IMR-90 (cell line): ENCODE data around the gene RASGEF1C. TPM values are rescaled to one million over a fixed set of nuclear protein-coding genes. Genes with fewer than 3 reads are reported as not detected.
A peak's percentile ranks its signal among the peaks of the same experiment; 100 is the strongest.

ENCODE experiments used
- ATAC-seq: fragments of 200-7000 bp; cut with Tn5 transposase; 2 replicates; pipeline ENCODE4 v1.9.1; 2020; ENCODE audit warnings: low read depth, mild to moderate bottlenecking, moderate library complexity
- BruUV-seq: library from RNA; stranded (reverse); fragments of 400-500 nt; replicated peaks from 2 replicates; lab custom pipeline; 2021; lab: Mats Ljungman, UMichigan
- CTCF ChIA-PET: fragments of 300-600 bp; formaldehyde crosslinking; extraction: SDS; loops from one replicate; lab custom pipeline; 2021; ENCODE audit warnings: antibody characterized with exemption; lab: Yijun Ruan, JAX
- POLR2A ChIA-PET: fragments of 300-600 bp; sonication (Branson Sonifier 250); formaldehyde crosslinking; loops from one replicate; lab custom pipeline; 2022; ENCODE audit warnings: antibody characterized with exemption; ENCODE audit not compliant: unreplicated experiment; lab: Charles Lee
- DNase-seq: peaks from one replicate; pipeline ENCODE4 v3.0.0; 2013
- H2AFZ ChIP-seq: replicated peaks from 2 replicates; pipeline ENCODE3; 2013; ENCODE audit warnings: low read length, mild to moderate bottlenecking; ENCODE audit not compliant: poor library complexity
- H2AK5ac ChIP-seq: 2 replicates; pipeline ENCODE4 v1.6.1; 2013; ENCODE audit warnings: low read depth, low read length, inconsistent platforms
- H2AK9ac ChIP-seq: replicated peaks from 2 replicates; pipeline ENCODE3; 2013; ENCODE audit warnings: mild to moderate bottlenecking, low read depth, low read length, moderate library complexity; ENCODE audit not compliant: poor library complexity
- H2BK120ac ChIP-seq: 2 replicates; pipeline ENCODE4 v1.6.1; 2013; ENCODE audit warnings: low read depth, low read length, inconsistent platforms
- H2BK15ac ChIP-seq: 3 replicates; pipeline ENCODE4 v1.6.1; 2013; ENCODE audit warnings: low read depth, low read length, inconsistent platforms
- H2BK20ac ChIP-seq: 2 replicates; pipeline ENCODE4 v1.6.1; 2013; ENCODE audit warnings: low read depth, mild to moderate bottlenecking, inconsistent platforms, low read length, moderate library complexity
- H2BK5ac ChIP-seq: 2 replicates; pipeline ENCODE4 v1.6.1; 2013; ENCODE audit warnings: mild to moderate bottlenecking, low read depth, low read length, inconsistent platforms; ENCODE audit not compliant: poor library complexity, severe bottlenecking
- H3K14ac ChIP-seq: replicated peaks from 2 replicates; pipeline ENCODE4 v1.6.1; 2013; ENCODE audit warnings: low read depth, low read length, inconsistent platforms
- H3K18ac ChIP-seq: 2 replicates; pipeline ENCODE4 v1.6.1; 2013; ENCODE audit warnings: low read depth, low read length, control low read depth
- H3K23ac ChIP-seq: 2 replicates; pipeline ENCODE4 v1.6.1; 2013; ENCODE audit warnings: low read depth, low read length, inconsistent platforms
- H3K27ac ChIP-seq: 2 replicates; pipeline ENCODE4 v1.5.1; 2013; ENCODE audit warnings: mild to moderate bottlenecking, control low read depth, low read length; ENCODE audit not compliant: insufficient read depth
- H3K27me3 ChIP-seq: 2 replicates; pipeline ENCODE4 v1.6.1; 2013; ENCODE audit warnings: low read length; ENCODE audit not compliant: control insufficient read depth, insufficient read depth
- H3K36me3 ChIP-seq: 2 replicates; pipeline ENCODE4 v1.6.1; 2013; ENCODE audit warnings: low read length, mixed read lengths; ENCODE audit not compliant: control insufficient read depth, insufficient read depth
- H3K4ac ChIP-seq: 2 replicates; pipeline ENCODE4 v1.6.1; 2013; ENCODE audit warnings: low read depth, low read length, inconsistent platforms
- H3K4me1 ChIP-seq: 2 replicates; pipeline ENCODE4 v1.6.1; 2013; ENCODE audit warnings: low read length, mixed read lengths; ENCODE audit not compliant: control insufficient read depth, insufficient read depth
- H3K4me2 ChIP-seq: 2 replicates; pipeline ENCODE4 v1.6.1; 2013; ENCODE audit warnings: low read depth, mild to moderate bottlenecking, control low read depth, low read length, moderate library complexity
- H3K4me3 ChIP-seq: 2 replicates; pipeline ENCODE4 v1.5.1; 2013; ENCODE audit warnings: low read depth, mild to moderate bottlenecking, control low read depth, low read length, moderate library complexity; ENCODE audit not compliant: insufficient read depth
- H3K56ac ChIP-seq: 2 replicates; pipeline ENCODE4 v1.6.1; 2013; ENCODE audit warnings: low read length, inconsistent platforms; ENCODE audit not compliant: insufficient read depth; ENCODE audit errors: extremely low read depth
- H3K79me1 ChIP-seq, 2 experiments: 2 replicates each; pipeline ENCODE4 v1.6.1; 2013; ENCODE audit warnings: low read length in 2 of 2, inconsistent platforms in 1 of 2, low read depth in 1 of 2
- H3K9ac ChIP-seq: 2 replicates; pipeline ENCODE4 v1.6.1; 2013; ENCODE audit warnings: low read depth, low read length, control low read depth
- H3K9me1 ChIP-seq: 2 replicates; pipeline ENCODE4 v1.6.1; 2013; ENCODE audit warnings: low read length, inconsistent platforms; ENCODE audit not compliant: insufficient read depth
- H3K9me3 ChIP-seq: 2 replicates; pipeline ENCODE4 v1.6.1; 2013; ENCODE audit warnings: low read length; ENCODE audit not compliant: control insufficient read depth, insufficient read depth
- H4K20me1 ChIP-seq: 2 replicates; pipeline ENCODE4 v1.6.1; 2013; ENCODE audit warnings: low read length, inconsistent platforms; ENCODE audit not compliant: insufficient read depth
- H4K5ac ChIP-seq: 2 replicates; pipeline ENCODE4 v1.6.1; 2013; ENCODE audit warnings: mild to moderate bottlenecking, low read depth, low read length, control low read depth
- H4K8ac ChIP-seq, 2 experiments: 2 replicates each; pipeline ENCODE4 v1.6.1; 2013; ENCODE audit warnings: low read depth in 2 of 2, low read length in 2 of 2, control low read depth in 1 of 2, inconsistent platforms in 1 of 2
- H4K91ac ChIP-seq: 2 replicates; pipeline ENCODE4 v1.6.1; 2013; ENCODE audit warnings: low read depth, low read length, inconsistent platforms; ENCODE audit not compliant: insufficient read depth
- CHD1 ChIP-seq: IDR thresholded peaks from 2 replicates; pipeline ENCODE4 v1.6.1; 2012; ENCODE audit warnings: low read depth, low read length, improper control_type of control experiment
- ELK1 ChIP-seq: fragments of 150-350 bp; IDR thresholded peaks from 2 replicates; pipeline ENCODE4 v1.6.1; 2016; ENCODE audit warnings: low read depth, mild to moderate bottlenecking, low read length, moderate library complexity, borderline replicate concordance
- RAD21 ChIP-seq: IDR thresholded peaks from 2 replicates; pipeline ENCODE4 v1.6.1; 2012; ENCODE audit warnings: low read length, improper control_type of control experiment
- RCOR1 ChIP-seq: IDR thresholded peaks from 2 replicates; pipeline ENCODE4 v1.6.1; 2012; ENCODE audit warnings: mild to moderate bottlenecking, low read length, improper control_type of control experiment; ENCODE audit not compliant: insufficient replicate concordance
- WGBS, 2 experiments: methylation state at CpG; one replicate each; pipeline versions ENCODE4 v1.1.5 to v1.1.7; 2013; ENCODE audit warnings: missing lambda C conversion rate in 2 of 2; ENCODE audit not compliant: insufficient read length in 1 of 2; ENCODE audit errors: extremely low coverage in 2 of 2; 5-methylcytosine and 5-hydroxymethylcytosine counted together
- dilution Hi-C: fragments of 300-500 bp; cut with HindIII; formaldehyde crosslinking; loops from one replicate; pipeline ENCODE4 v1.14.3; 2018; ENCODE audit warnings: low sequenced_read_pairs; ENCODE audit not compliant: unreplicated experiment
- in situ Hi-C: fragments of 300-500 bp; cut with MboI; formaldehyde crosslinking; loops from 3 replicates; pipeline ENCODE4 v1.14.3; 2019; ENCODE audit warnings: low sequenced_read_pairs, inconsistent platforms, mixed read lengths
- intact Hi-C: fragments of 100-400 bp; cut with micrococcal nuclease; formaldehyde crosslinking; loops from 2 replicates; pipeline ENCODE4 v1.10.0; 2022
- polyA plus RNA-seq, 3 experiments: library from polyadenylated mRNA; depleted of rRNA; stranded (reverse); fragments of >200 nt; gene quantifications; 2 replicates each; pipeline ENCODE4 v1.2.3, GENCODE V29; 2012; ENCODE audit warnings: low replicate concordance in 1 of 3
- total RNA-seq: library from RNA; depleted of rRNA; stranded (reverse); fragments of >200 nt; gene quantifications from 2 replicates; pipeline ENCODE4 v1.2.3, GENCODE V29; 2012

RASGEF1C gene
- total and polyA plus RNA-seq, 2 of the 4 experiments (the other 2 are of a cell fraction), result not detected

- 48% methylated on average over 5 of the region's 14 CpGs; no CpG with 5 or more reads in 1 of the 2 experiments for WGBS, 2 experiments
- BruUV-seq, result no TSS peak
- H3K4ac ChIP-seq, result no peak overlapping the region
- DNase-seq, result no peak
- H3K18ac ChIP-seq, result no peak overlapping the region
- H2AFZ ChIP-seq, result peak overlapping the region; percentile 61
- no peak overlapping the region for H3K23ac ChIP-seq
- H2BK5ac ChIP-seq, result no peak overlapping the region
- no peak overlapping the region for H3K4me3 ChIP-seq
- intact Hi-C loops (no loop called here), dilution Hi-C loops (no loop called here), in situ Hi-C loops (no loop called here)
- H2BK20ac ChIP-seq, result no peak overlapping the region
- CTCF ChIA-PET, result interaction anchor here (1.0 kb wide), 1 partner anchor 12 kb away, joined by 5 read pairs; the partner anchor contains the start of gene RASGEF1C
- POLR2A ChIA-PET, result no interaction called here
- H3K4me1 ChIP-seq, result no peaks in the 10 kb centered on the region
- no peak overlapping the region for H2BK15ac ChIP-seq
- no peak overlapping the region for H3K27ac ChIP-seq
- no peak overlapping the region for H3K9ac ChIP-seq
- no peaks in the 10 kb centered on the region for H3K9me1 ChIP-seq
- H3K36me3 ChIP-seq, result no peaks in the 10 kb centered on the region
- no peaks in the 10 kb centered on the region for H4K20me1 ChIP-seq
- no peak for ATAC-seq
- no peak overlapping the region for H3K14ac ChIP-seq
- TF ChIP-seq RAD21, result no peak
- no peak for TF ChIP-seq CHD1
- no peak for TF ChIP-seq ELK1
- TF ChIP-seq RCOR1, result no peak
- no peak overlapping the region for H4K5ac ChIP-seq
- peak overlapping the region; percentile 44 for H2AK9ac ChIP-seq
- H3K27me3 ChIP-seq, result 0 out of 2 replicates have a peak, but pooled peaks cover 4% of the 10 kb centered on the region
- H3K9me3 ChIP-seq, result no peaks in the 10 kb centered on the region
- no peak overlapping the region for H2BK120ac ChIP-seq
- H2AK5ac ChIP-seq, result no peak overlapping the region
- no peak overlapping the region for H4K91ac ChIP-seq
- H3K4me2 ChIP-seq, result no peak overlapping the region
- no peak overlapping the region for H3K56ac ChIP-seq
- H3K79me1 ChIP-seq, result no peaks in the 10 kb centered on the region
- H4K8ac ChIP-seq, result no peak overlapping the region
Observed at GRCh38 chr5:180197016-180197702, 11.9 kb downstream of the RASGEF1C start.
